HuH-7 (cell line): Measurements from ENCODE around the gene NUDT17.
A peak's percentile ranks its signal among the peaks of the same experiment; 100 is the strongest.

ENCODE experiments used
- DNase-seq: peaks from one replicate; pipeline ENCODE4 v3.0.0; 2011; ENCODE audit warnings: low spot score

Gene NUDT17

GRCh38 chr1:145891587-145892485 is 46.4 kb downstream of the NUDT17 start:
- DNase-seq: peak; percentile 86

GRCh38 chr1:145892486-145893087 is 47.2 kb downstream of the NUDT17 start:
- no peak for DNase-seq

- DNase-seq: no peak
Observed at GRCh38 chr1:145893306-145894055, 48.1 kb downstream of the NUDT17 start.

GRCh38 chr1:145895471-145895870 is 50.0 kb downstream of the NUDT17 start:
- DNase-seq: no peak

GRCh38 chr1:145897969-145898368 is 52.5 kb downstream of the NUDT17 start:
- no peak for DNase-seq
